Non-pigmented ciliary epithelial cell (primary cell): ENCODE data around the gene NRXN3.

Experiments used
- DNase-seq: peaks from one replicate; pipeline ENCODE4 v3.0.0-alpha.2; 2010; ENCODE audit warnings: low read depth

The NRXN3 gene

GRCh38 chr14:78170203-78170602 lies at the start of gene NRXN3:
Gene NRXN3, plus strand, starts transcription at chr14:78170373. Its CDS starts 72,721 bp downstream, at chr14:78243094.
- DNase-seq, result no peak

GRCh38 chr14:78122436-78122835 lies 47.7 kb upstream of the NRXN3 start:
- no peak for DNase-seq

GRCh38 chr14:78123650-78124253 lies 46.4 kb upstream of the NRXN3 start:
- DNase-seq, result no peak

GRCh38 chr14:78127961-78128360 lies 42.2 kb upstream of the NRXN3 start:
- no peak for DNase-seq

- no peak for DNase-seq
Observed at GRCh38 chr14:78129375-78129774, 40.8 kb upstream of the NRXN3 start.

- DNase-seq, result no peak
Observed at GRCh38 chr14:78130356-78130755, 39.8 kb upstream of the NRXN3 start.

- no peak for DNase-seq
Observed at GRCh38 chr14:78131201-78131600, 39.0 kb upstream of the NRXN3 start.

GRCh38 chr14:78131616-78132015 lies 38.6 kb upstream of the NRXN3 start:
- no peak for DNase-seq

GRCh38 chr14:78135450-78135891 lies 34.7 kb upstream of the NRXN3 start:
- no peak for DNase-seq

GRCh38 chr14:78136695-78137094 lies 33.5 kb upstream of the NRXN3 start:
- no peak for DNase-seq

- no peak for DNase-seq
Observed at GRCh38 chr14:78141590-78141989, 28.6 kb upstream of the NRXN3 start.

GRCh38 chr14:78142998-78143397 lies 27.2 kb upstream of the NRXN3 start:
- no peak for DNase-seq

GRCh38 chr14:78143489-78144145 lies 26.6 kb upstream of the NRXN3 start:
- DNase-seq, result no peak

- no peak for DNase-seq
Observed at GRCh38 chr14:78152201-78153063, 17.7 kb upstream of the NRXN3 start.

- no peak for DNase-seq
Observed at GRCh38 chr14:78153064-78153341, 17.2 kb upstream of the NRXN3 start.

- no peak for DNase-seq
Observed at GRCh38 chr14:78154827-78155226, 15.3 kb upstream of the NRXN3 start.

- DNase-seq, result no peak
Observed at GRCh38 chr14:78156196-78156595, 14.0 kb upstream of the NRXN3 start.

GRCh38 chr14:78157494-78158437 lies 12.4 kb upstream of the NRXN3 start:
- no peak for DNase-seq

GRCh38 chr14:78162202-78162601 lies 8.0 kb upstream of the NRXN3 start:
- no peak for DNase-seq

GRCh38 chr14:78164226-78164853 lies 5.8 kb upstream of the NRXN3 start:
- no peak for DNase-seq

GRCh38 chr14:78172428-78172827 lies 2.3 kb downstream of the NRXN3 start:
- DNase-seq, result no peak
